GM12874 (cell line): ENCODE results near the gene MPV17L2.

Experiments
- CTCF ChIP-seq: IDR thresholded peaks from 2 replicates; pipeline ENCODE4 v1.5.1; 2011; ENCODE audit warnings: low read depth, mild to moderate bottlenecking, control low read depth, low read length, moderate library complexity; ENCODE audit not compliant: insufficient read depth

MPV17L2 gene

DNA sequence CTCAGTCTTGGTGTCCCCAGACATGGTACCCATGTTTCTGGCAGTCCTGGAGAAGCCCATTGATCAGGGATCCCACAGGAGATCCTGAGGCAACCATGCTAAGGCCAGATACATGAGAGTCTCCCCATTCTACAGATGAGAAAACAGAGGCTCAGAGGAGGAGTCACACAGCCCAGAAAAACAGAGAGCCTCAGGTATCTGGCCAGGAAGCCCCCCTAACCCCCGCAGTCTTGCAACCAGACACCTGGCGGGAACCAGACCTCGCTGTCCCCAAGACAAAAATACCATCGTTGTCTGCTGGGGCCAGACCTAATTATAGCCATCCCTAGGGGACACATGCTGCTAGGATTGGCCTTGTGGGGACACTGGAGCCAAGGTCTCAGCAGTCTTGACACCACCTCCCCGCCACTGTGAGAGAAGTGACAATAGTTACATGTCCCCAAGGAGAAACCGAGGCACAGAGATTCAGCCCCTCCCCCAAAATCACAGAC is 34.8 kb downstream of the MPV17L2 start:
- TF ChIP-seq CTCF, result no peak

- TF ChIP-seq CTCF, result peak; percentile 70
These were observed 36.5 kb downstream of the MPV17L2 start for GRCh38 chr19:18229474-18229873.

GRCh38 chr19:18229915-18230314 is 36.9 kb downstream of the MPV17L2 start:
- no peak for TF ChIP-seq CTCF

- no peak for TF ChIP-seq CTCF
These were observed 38.1 kb downstream of the MPV17L2 start for GRCh38 chr19:18230941-18231734.

GRCh38 chr19:18231775-18232174 is 38.8 kb downstream of the MPV17L2 start:
- TF ChIP-seq CTCF, result no peak

GRCh38 chr19:18232540-18233223 is 39.7 kb downstream of the MPV17L2 start:
- TF ChIP-seq CTCF, result no peak

- TF ChIP-seq CTCF, result no peak
These were observed 40.3 kb downstream of the MPV17L2 start for GRCh38 chr19:18233224-18233825.
